GM06990 (cell line): ENCODE measurements around the gene TNFRSF1B.

Source experiments
- DNase-seq: peaks from one replicate; pipeline ENCODE4 v3.0.0-alpha.2; 2011; ENCODE audit not compliant: insufficient read length; ENCODE audit errors: extremely low read depth
- H3K27me3 ChIP-seq: replicated peaks from 2 replicates; pipeline ENCODE4 v1.6.0; 2011; ENCODE audit warnings: low read length; ENCODE audit not compliant: control insufficient read depth, insufficient read depth
- H3K36me3 ChIP-seq: 2 replicates; pipeline ENCODE4 v1.5.1; 2011; ENCODE audit warnings: low read length; ENCODE audit not compliant: control insufficient read depth, insufficient read depth
- H3K4me3 ChIP-seq: replicated peaks from 2 replicates; pipeline ENCODE4 v1.5.1; 2011; ENCODE audit warnings: low read depth, mild to moderate bottlenecking, control low read depth, low read length
- CTCF ChIP-seq: IDR thresholded peaks from 2 replicates; pipeline ENCODE4 v1.5.1; 2011; ENCODE audit warnings: low read length, control low read depth, mild to moderate bottlenecking, inconsistent platforms; ENCODE audit not compliant: insufficient read depth, poor library complexity, severe bottlenecking

TNFRSF1B gene

GRCh38 chr1:12126781-12127180, 40.0 kb upstream of the TNFRSF1B start:
- no peak for TF ChIP-seq CTCF
- peaks cover 45% of the 10 kb centered on the region for H3K36me3 ChIP-seq
- DNase-seq: no peak

GRCh38 chr1:12127206-12127810, 39.5 kb upstream of the TNFRSF1B start:
- DNase-seq: no peak
- H3K36me3 ChIP-seq: peaks cover 44% of the 10 kb centered on the region
- TF ChIP-seq CTCF: no peak
- no peak overlapping the region for H3K4me3 ChIP-seq
- no peaks in the 10 kb centered on the region for H3K27me3 ChIP-seq

More at GRCh38 chr1:12126781-12127180, 40.0 kb upstream of the TNFRSF1B start:
- no peak overlapping the region for H3K4me3 ChIP-seq
- H3K27me3 ChIP-seq: no peaks in the 10 kb centered on the region

- TF ChIP-seq CTCF: no peak
- Histone ChIP-seq H3K36me3 (peaks cover 42% of the 10 kb centered on the region), H3K27me3 (no peaks in the 10 kb centered on the region), H3K4me3 (no peak overlapping the region)
- DNase-seq: no peak
Observed at GRCh38 chr1:12128120-12128519, 38.7 kb upstream of the TNFRSF1B start.

- DNase-seq: no peak
- peaks cover 43% of the 10 kb centered on the region for H3K36me3 ChIP-seq
- no peak for TF ChIP-seq CTCF
- H3K4me3 ChIP-seq: no peak overlapping the region
- no peaks in the 10 kb centered on the region for H3K27me3 ChIP-seq
Observed at GRCh38 chr1:12129624-12130023, 37.2 kb upstream of the TNFRSF1B start.

GRCh38 chr1:12130466-12131130, 36.2 kb upstream of the TNFRSF1B start:
- no peak for TF ChIP-seq CTCF
- Histone ChIP-seq H3K36me3 (peaks cover 39% of the 10 kb centered on the region), H3K27me3 (no peaks in the 10 kb centered on the region), H3K4me3 (no peak overlapping the region)
- no peak for DNase-seq
